GM23338 (cell line): Measurements from ENCODE around the gene PTPRN2.

ENCODE experiments used
- CTCF ChIP-seq, 2 experiments: fragments of 200-600 bp in 1 of 2; sonication (generic) in 1 of 2; conservative IDR thresholded peaks; 2 replicates each; pipeline versions ENCODE4 v1.5.1 to v1.6.1; 2016 to 2017; ENCODE audit warnings: antibody characterized with exemption in 2 of 2, low read depth in 2 of 2, mild to moderate bottlenecking in 2 of 2, moderate library complexity in 1 of 2
- JUNB ChIP-seq: IDR thresholded peaks from one replicate; pipeline ENCODE4 v1.6.1; 2016; ENCODE audit warnings: antibody characterized with exemption; ENCODE audit not compliant: unreplicated experiment
- POLR2AphosphoS5 ChIP-seq: IDR thresholded peaks from 2 replicates; pipeline ENCODE4 v1.6.1; 2016; ENCODE audit warnings: antibody characterized with exemption, low read depth

- TF ChIP-seq CTCF (conservative IDR thresholded peaks at IDR 0.05; ENCODE audit: low read depth in 2 of 2), result no peak
- TF ChIP-seq POLR2AphosphoS5, result no peak
- TF ChIP-seq JUNB, result no peak
These were observed 311.8 kb downstream of the PTPRN2 start for GRCh38 chr7:158275711-158276413.
